ENCODE data around the gene SPR.

Gene SPR

DNA sequence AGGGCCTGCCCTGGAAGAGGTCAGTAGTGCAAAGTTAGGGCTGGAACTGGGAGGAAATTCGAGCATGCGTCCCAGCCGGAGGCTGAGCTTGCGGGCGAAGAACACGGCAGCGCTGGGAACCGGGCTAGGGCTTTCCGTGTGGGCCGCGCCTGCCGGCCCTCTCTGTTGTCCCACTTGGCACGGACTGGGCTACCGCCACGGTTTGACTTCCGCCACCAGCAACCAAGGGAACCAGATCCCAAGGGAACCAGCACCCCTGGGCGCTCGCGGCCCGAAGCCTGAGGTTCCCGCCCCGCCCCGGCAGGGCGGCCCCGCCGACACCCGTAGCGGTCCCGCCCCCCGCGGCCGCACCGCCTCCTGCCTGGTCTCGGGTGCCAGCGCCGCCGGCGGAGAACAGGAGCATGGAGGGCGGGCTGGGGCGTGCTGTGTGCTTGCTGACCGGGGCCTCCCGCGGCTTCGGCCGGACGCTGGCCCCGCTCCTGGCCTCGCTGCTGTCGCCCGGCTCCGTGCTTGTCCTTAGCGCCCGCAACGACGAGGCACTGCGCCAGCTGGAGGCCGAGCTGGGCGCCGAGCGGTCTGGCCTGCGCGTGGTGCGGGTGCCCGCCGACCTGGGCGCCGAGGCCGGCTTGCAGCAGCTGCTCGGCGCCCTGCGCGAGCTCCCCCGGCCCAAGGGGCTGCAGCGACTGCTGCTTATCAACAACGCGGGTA, at the start of gene SPR:
SPR (plus strand) TSS at position 377 of the 708 bp plus-strand sequence; CDS start at position 402, 25 bp downstream.
- H3K9me3 ChIP-seq = no peaks in the 10 kb centered on the region
- H3K4me1 ChIP-seq = peaks cover 11% of the 10 kb centered on the region
- peak within 1 kb of the TSS; percentile 42 for H3K4me3 ChIP-seq
- H3K27me3 ChIP-seq (ENCODE audit: low read depth) = no peaks in the 10 kb centered on the region
- in situ Hi-C loops (cut with MboI; ENCODE audit: low sequenced_read_pairs) = no loop called here
- peak; percentile 65 to 85 for DNase-seq (ENCODE audit: low spot score in 2 of 2)
- H3K36me3 ChIP-seq (replicated peaks) = peaks cover 4% of the 10 kb centered on the region; the same call in 1 of the 2 replicates

- Histone ChIP-seq H3K36me3 (replicated peaks) (no peaks in the 10 kb centered on the region), H3K27me3 (ENCODE audit: low read depth) (peaks cover 5% of the 10 kb centered on the region), H3K4me3 (no peak overlapping the region), H3K4me1 (no peaks in the 10 kb centered on the region), H3K9me3 (no peaks in the 10 kb centered on the region)
- in situ Hi-C loops (cut with MboI; ENCODE audit: low sequenced_read_pairs) = no loop called here
- DNase-seq (ENCODE audit: low spot score in 2 of 2) = no peak
Observed at GRCh38 chr2:72840066-72840465, 47.1 kb upstream of the SPR start.

DNA sequence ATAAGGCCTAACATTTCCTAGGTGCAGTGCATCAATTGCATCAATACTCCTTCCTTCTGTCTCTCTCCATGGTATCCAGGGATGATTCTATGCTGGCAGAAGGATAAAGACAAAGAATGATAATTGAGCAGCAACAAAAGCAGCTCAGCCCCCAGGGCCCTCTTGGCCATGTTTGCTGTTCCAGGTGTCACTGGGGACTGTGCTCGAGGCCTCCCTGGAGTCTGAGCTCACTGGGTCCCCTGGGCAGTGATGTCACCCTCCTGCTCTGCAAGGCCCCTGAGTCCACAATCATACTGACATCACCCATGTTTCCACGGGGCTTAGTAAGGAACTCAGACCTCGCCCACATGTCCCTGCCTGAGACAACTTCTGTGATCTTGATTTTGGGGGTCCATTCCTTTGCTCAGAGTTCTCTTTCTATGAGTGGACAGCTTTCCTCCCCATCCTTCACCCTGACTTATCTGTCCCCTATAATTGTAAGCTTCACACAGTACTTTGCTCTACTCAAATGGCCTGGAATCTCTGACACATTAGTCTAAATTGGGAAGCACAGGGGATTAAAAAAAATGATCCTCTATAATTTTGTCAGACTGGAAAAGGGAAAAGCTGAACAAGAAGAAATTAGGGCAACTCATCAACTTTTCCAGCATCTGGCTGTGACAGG, 45.6 kb upstream of the SPR start:
- no peak for DNase-seq (ENCODE audit: low spot score in 2 of 2)
- H3K9me3 ChIP-seq = no peaks in the 10 kb centered on the region
- H3K4me1 ChIP-seq = no peaks in the 10 kb centered on the region
- no peak overlapping the region for H3K4me3 ChIP-seq
- in situ Hi-C loops (cut with MboI; ENCODE audit: low sequenced_read_pairs) = no loop called here
- H3K36me3 ChIP-seq (replicated peaks) = no peaks in the 10 kb centered on the region
- no peaks in the 10 kb centered on the region for H3K27me3 ChIP-seq (ENCODE audit: low read depth)

DNA sequence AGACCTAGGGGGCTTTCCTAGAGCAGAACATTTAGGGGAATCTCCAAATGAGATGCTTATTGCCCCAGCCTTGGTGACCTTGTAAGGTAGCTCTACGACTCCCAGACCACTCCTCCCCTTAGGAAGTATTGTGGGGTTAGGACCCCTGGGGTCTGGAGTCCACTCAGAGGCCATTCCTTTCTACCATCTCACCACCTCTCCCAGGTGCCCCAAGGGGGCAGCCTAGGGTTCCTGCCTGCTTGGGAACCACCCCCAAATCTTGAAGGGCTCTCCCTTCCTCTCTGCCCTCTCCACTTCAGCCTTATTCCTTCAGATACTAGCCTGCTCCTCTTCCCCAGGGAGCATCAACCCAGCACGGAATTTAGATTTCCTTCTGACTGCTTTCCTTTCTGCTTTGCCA, 43.9 kb upstream of the SPR start:
- Histone ChIP-seq H3K4me1 (no peaks in the 10 kb centered on the region), H3K27me3 (ENCODE audit: low read depth) (peaks cover 3% of the 10 kb centered on the region; the same call in 1 of the 2 replicates), H3K36me3 (replicated peaks) (no peaks in the 10 kb centered on the region), H3K9me3 (no peaks in the 10 kb centered on the region), H3K4me3 (no peak overlapping the region)
- in situ Hi-C loops (cut with MboI; ENCODE audit: low sequenced_read_pairs) = no loop called here
- DNase-seq (ENCODE audit: low spot score in 2 of 2) = no peak

GRCh38 chr2:72846171-72847095, 40.8 kb upstream of the SPR start:
- no peak for DNase-seq (ENCODE audit: low spot score in 2 of 2)
- in situ Hi-C loops (cut with MboI; ENCODE audit: low sequenced_read_pairs) = no loop called here
- Histone ChIP-seq H3K9me3 (no peaks in the 10 kb centered on the region), H3K4me3 (no peak overlapping the region), H3K4me1 (no peaks in the 10 kb centered on the region), H3K27me3 (ENCODE audit: low read depth) (peaks cover 3% of the 10 kb centered on the region), H3K36me3 (replicated peaks) (no peaks in the 10 kb centered on the region)

GRCh38 chr2:72847534-72848315, 39.5 kb upstream of the SPR start:
- H3K36me3 ChIP-seq (replicated peaks) = no peaks in the 10 kb centered on the region
- H3K4me3 ChIP-seq = no peak overlapping the region
- in situ Hi-C loops (cut with MboI; ENCODE audit: low sequenced_read_pairs) = no loop called here
- DNase-seq (ENCODE audit: low spot score in 2 of 2) = no peak
- peaks cover 3% of the 10 kb centered on the region for H3K27me3 ChIP-seq (ENCODE audit: low read depth)
- no peaks in the 10 kb centered on the region for H3K9me3 ChIP-seq
- H3K4me1 ChIP-seq = no peaks in the 10 kb centered on the region

DNA sequence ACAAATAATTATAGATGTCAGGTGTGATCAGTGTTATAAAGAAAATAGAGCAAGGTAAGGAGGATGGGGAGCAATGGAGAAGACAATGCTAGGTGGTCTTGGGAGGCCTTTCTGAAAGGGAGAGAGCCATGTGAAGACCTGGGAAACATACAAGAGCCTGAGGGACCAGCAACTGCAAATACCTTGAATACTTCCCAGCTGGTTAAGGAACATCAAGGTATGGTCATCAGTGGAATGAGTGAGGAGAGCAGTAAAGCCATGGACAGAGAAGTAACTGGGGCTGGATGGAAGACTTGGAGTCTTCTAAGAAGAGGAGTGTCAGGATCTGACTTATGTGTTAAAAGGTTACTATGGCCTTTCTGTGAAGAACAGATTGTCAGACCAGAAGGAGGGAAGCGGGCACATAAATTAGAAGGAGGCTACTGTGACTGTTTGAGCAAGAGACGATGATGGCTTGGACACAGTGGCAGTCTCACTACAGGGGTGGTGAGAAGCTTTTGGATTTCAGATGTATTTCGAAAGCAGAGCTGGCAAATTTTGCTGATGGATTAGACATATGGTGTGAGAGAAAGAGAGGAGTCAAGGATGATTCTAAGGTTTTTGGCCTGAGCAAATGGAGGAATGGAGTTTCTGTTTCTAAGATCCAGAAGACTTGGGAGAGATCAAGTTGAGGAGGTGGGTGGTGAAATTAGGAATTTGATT, 38.6 kb upstream of the SPR start:
- peaks cover 3% of the 10 kb centered on the region for H3K27me3 ChIP-seq (ENCODE audit: low read depth)
- no peaks in the 10 kb centered on the region for H3K9me3 ChIP-seq
- no peak for DNase-seq (ENCODE audit: low spot score in 2 of 2)
- no peak overlapping the region for H3K4me3 ChIP-seq
- H3K36me3 ChIP-seq (replicated peaks) = no peaks in the 10 kb centered on the region
- in situ Hi-C loops (cut with MboI; ENCODE audit: low sequenced_read_pairs) = no loop called here
- H3K4me1 ChIP-seq = no peaks in the 10 kb centered on the region

DNA sequence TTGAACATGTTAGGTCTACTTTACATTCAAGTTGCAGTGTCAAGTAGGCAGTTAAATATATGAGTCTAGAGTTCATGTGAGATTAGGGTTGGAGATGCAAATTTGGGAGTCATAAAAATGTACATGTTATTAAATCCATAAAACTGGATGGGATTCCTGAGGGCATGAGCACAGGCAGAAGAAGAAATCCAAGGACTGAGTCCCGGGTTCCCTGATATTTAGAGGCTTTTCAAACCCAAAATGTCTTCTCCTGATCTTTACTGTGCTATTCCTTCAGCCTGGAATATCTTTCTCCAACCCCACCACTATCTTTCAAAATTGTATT, 38.1 kb upstream of the SPR start:
- Histone ChIP-seq H3K4me1 (no peaks in the 10 kb centered on the region), H3K36me3 (replicated peaks) (no peaks in the 10 kb centered on the region), H3K4me3 (no peak overlapping the region), H3K9me3 (no peaks in the 10 kb centered on the region), H3K27me3 (ENCODE audit: low read depth) (peaks cover 3% of the 10 kb centered on the region)
- in situ Hi-C loops (cut with MboI; ENCODE audit: low sequenced_read_pairs) = no loop called here
- DNase-seq (ENCODE audit: low spot score in 2 of 2) = no peak

DNA sequence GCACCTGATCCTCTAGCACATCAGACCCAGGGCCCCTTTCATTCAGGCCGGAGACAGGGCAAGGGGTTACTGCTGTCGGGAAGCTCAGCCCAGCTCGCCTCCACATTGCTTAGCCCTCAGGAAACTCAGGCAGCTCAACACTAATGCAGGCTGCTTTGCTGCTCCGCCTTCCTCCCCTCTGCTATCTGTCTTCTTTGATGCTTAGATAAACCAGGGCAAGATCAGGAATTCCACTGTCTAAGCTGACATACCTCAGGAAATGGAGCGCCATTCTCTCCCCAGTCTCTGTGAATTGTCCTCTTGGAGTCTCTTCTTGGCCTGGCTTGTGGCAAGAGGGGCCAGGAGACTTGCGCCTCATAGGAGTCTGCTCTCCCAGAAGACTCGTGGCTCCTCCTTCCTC, 35.9 kb upstream of the SPR start:
- peaks cover 7% of the 10 kb centered on the region for H3K27me3 ChIP-seq (ENCODE audit: low read depth)
- H3K4me3 ChIP-seq = no peak overlapping the region
- in situ Hi-C loops (cut with MboI; ENCODE audit: low sequenced_read_pairs) = loop anchor here (25.0 kb wide), 1 partner anchor 1314 kb away; no protein-coding TSS in a partner anchor
- DNase-seq (ENCODE audit: low spot score in 2 of 2) = no peak
- H3K36me3 ChIP-seq (replicated peaks) = no peaks in the 10 kb centered on the region
- no peaks in the 10 kb centered on the region for H3K9me3 ChIP-seq
- H3K4me1 ChIP-seq = no peaks in the 10 kb centered on the region

GRCh38 chr2:72859831-72860262, 27.4 kb upstream of the SPR start:
- in situ Hi-C loops (cut with MboI; ENCODE audit: low sequenced_read_pairs) = loop anchor here (5.0 to 25.0 kb wide), 2 partner anchors 88 to 1323 kb away; no protein-coding TSS in a partner anchor
- DNase-seq (ENCODE audit: low spot score in 2 of 2) = peak; percentile 47 to 72

GRCh38 chr2:72862239-72862988, 24.8 kb upstream of the SPR start:
- Histone ChIP-seq H3K4me3 (peak overlapping the region; percentile 19), H3K36me3 (replicated peaks) (no peaks in the 10 kb centered on the region), H3K9me3 (0 out of 2 replicates have a peak, but pooled peaks cover 2% of the 10 kb centered on the region), H3K27me3 (ENCODE audit: low read depth) (peaks cover 24% of the 10 kb centered on the region), H3K4me1 (peaks cover 7% of the 10 kb centered on the region)
- peak; percentile 80 to 93 for DNase-seq (ENCODE audit: low spot score in 2 of 2)
- in situ Hi-C loops (cut with MboI; ENCODE audit: low sequenced_read_pairs) = loop anchor here (5.0 to 25.0 kb wide), 2 partner anchors 90 to 1325 kb away; no protein-coding TSS in a partner anchor

More at GRCh38 chr2:72859831-72860262, 27.4 kb upstream of the SPR start:
- no peaks in the 10 kb centered on the region for H3K36me3 ChIP-seq (replicated peaks)
- H3K4me1 ChIP-seq = peaks cover 7% of the 10 kb centered on the region
- peaks cover 30% of the 10 kb centered on the region for H3K27me3 ChIP-seq (ENCODE audit: low read depth)
- H3K4me3 ChIP-seq = no peak overlapping the region
- H3K9me3 ChIP-seq = 0 out of 2 replicates have a peak, but pooled peaks cover 2% of the 10 kb centered on the region

DNA sequence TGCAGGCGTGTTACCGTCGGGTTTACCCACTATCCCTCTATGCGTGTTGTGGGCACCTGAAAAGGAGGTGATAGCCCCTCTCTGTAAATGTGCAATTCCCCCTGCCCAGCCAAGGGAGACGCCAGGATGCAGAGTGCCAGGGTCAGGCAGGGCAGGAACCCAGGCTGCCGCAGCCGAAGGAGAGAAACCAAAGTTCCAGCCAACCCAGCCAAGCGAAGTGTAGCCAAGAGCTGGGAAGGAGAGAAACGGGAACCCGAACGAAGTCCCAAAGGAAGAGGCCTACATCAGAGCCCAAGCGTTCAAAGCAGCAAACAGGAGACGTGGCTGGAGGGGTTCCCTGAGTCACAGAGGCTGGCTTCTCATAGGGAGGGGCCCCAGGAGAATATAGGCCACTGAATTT, 24.2 kb upstream of the SPR start:
- in situ Hi-C loops (cut with MboI; ENCODE audit: low sequenced_read_pairs) = loop anchor here (5.0 to 25.0 kb wide), 2 partner anchors 91 to 1326 kb away; no protein-coding TSS in a partner anchor
- no peak for DNase-seq (ENCODE audit: low spot score in 2 of 2)
- peak overlapping the region; percentile 19; the same call in 1 of the 2 replicates for H3K4me3 ChIP-seq

More for the DNA sequence above, 24.2 kb upstream of the SPR start:
- H3K27me3 ChIP-seq (ENCODE audit: low read depth) = peaks cover 20% of the 10 kb centered on the region
- no peaks in the 10 kb centered on the region for H3K36me3 ChIP-seq (replicated peaks)
- H3K4me1 ChIP-seq = peaks cover 7% of the 10 kb centered on the region
- H3K9me3 ChIP-seq = 0 out of 2 replicates have a peak, but pooled peaks cover 2% of the 10 kb centered on the region
